Lower lobe of right lung (tissue), 2 donors: ENCODE measurements around the gene CALN1. TPM values are rescaled to one million over a fixed set of nuclear protein-coding genes. Genes with fewer than 3 reads are reported as not detected.
"Not testable (repeated sequence)": the region's sequence is repeated elsewhere in the genome, so short reads cannot be mapped to it uniquely, and the experiment has no call there.

ENCODE experiments used
- ATAC-seq, 2 donors: fragments of 200-7000 bp; cut with Tn5 transposase; one replicate each; pipeline ENCODE4 v1.9.1; 2020 to 2022; ENCODE audit warnings: mild to moderate bottlenecking in 2 of 2, moderate library complexity in 2 of 2
- DNase-seq: peaks from one replicate; pipeline ENCODE4 v3.0.0-alpha.2; 2020
- H3K27ac ChIP-seq: fragments of 200-600 bp; one replicate; pipeline ENCODE4 v1.8.0; 2022
- H3K27me3 ChIP-seq: fragments of 200-600 bp; one replicate; pipeline ENCODE4 v1.8.0; 2022; ENCODE audit warnings: low read depth
- H3K36me3 ChIP-seq: fragments of 200-600 bp; one replicate; pipeline ENCODE4 v1.8.0; 2022; ENCODE audit warnings: mild to moderate bottlenecking
- H3K4me1 ChIP-seq: fragments of 200-600 bp; one replicate; pipeline ENCODE4 v1.8.0; 2022
- H3K4me3 ChIP-seq: fragments of 200-600 bp; one replicate; pipeline ENCODE4 v1.8.0; 2022; ENCODE audit warnings: mild to moderate bottlenecking
- H3K9me3 ChIP-seq: fragments of 200-600 bp; one replicate; pipeline ENCODE4 v1.8.0; 2022
- CTCF ChIP-seq: fragments of 200-600 bp; IDR thresholded peaks from one replicate; pipeline ENCODE4 v1.8.0; 2022; ENCODE audit warnings: antibody characterized with exemption, mild to moderate bottlenecking
- intact Hi-C: fragments of 100-400 bp; cut with DNase I; formaldehyde crosslinking; loops from one replicate; pipeline ENCODE4 v1.11.0; 2022
- total RNA-seq: library from RNA; stranded (reverse); fragmentation: NEBNext Ultra II Directional; extraction: Animal tissue kit (Norgen Biotek cat#: 25700); gene quantifications from one replicate; pipeline ENCODE4 v1.2.1, GENCODE V29; 2021
- donor health status: DM: no; HTN: yes; CAD: no; lungs with severe emphysema.

Gene CALN1
- total RNA-seq, 1 donor from 2014 or later: not detected

- no peak overlapping the region for H3K27ac ChIP-seq
- H3K4me3 ChIP-seq: no peak overlapping the region
- H3K36me3 ChIP-seq: no peaks in the 10 kb centered on the region
- no peaks in the 10 kb centered on the region for H3K4me1 ChIP-seq
- ATAC-seq (no peak), DNase-seq (no peak)
- no peaks in the 10 kb centered on the region for H3K27me3 ChIP-seq
- intact Hi-C loops: no loop called here
- no peak for TF ChIP-seq CTCF
- H3K9me3 ChIP-seq: no peaks in the 10 kb centered on the region
Observed at GRCh38 chr7:71961283-71961682, 450.9 kb downstream of the CALN1 start.

GRCh38 chr7:71942115-71942514 is 470.0 kb downstream of the CALN1 start:
- Histone ChIP-seq H3K27ac (no peak overlapping the region), H3K27me3 (no peaks in the 10 kb centered on the region), H3K4me3 (no peak overlapping the region), H3K9me3 (no peaks in the 10 kb centered on the region), H3K4me1 (no peaks in the 10 kb centered on the region), H3K36me3 (no peaks in the 10 kb centered on the region)
- DNase-seq (no peak), ATAC-seq (no peak)
- TF ChIP-seq CTCF: no peak
- intact Hi-C loops: no loop called here

GRCh38 chr7:71937840-71938371 is 474.2 kb downstream of the CALN1 start:
- H3K27me3 ChIP-seq: no peaks in the 10 kb centered on the region
- no peak for TF ChIP-seq CTCF
- no peak for ATAC-seq
- no peak for DNase-seq
- no peaks in the 10 kb centered on the region for H3K4me1 ChIP-seq
- H3K9me3 ChIP-seq: no peaks in the 10 kb centered on the region
- no peak overlapping the region for H3K4me3 ChIP-seq
- no peaks in the 10 kb centered on the region for H3K36me3 ChIP-seq
- no peak overlapping the region for H3K27ac ChIP-seq
- intact Hi-C loops: no loop called here

- H3K4me1 ChIP-seq: no peaks in the 10 kb centered on the region
- no peak overlapping the region for H3K27ac ChIP-seq
- no peak for TF ChIP-seq CTCF
- no peaks in the 10 kb centered on the region for H3K27me3 ChIP-seq
- no peaks in the 10 kb centered on the region for H3K9me3 ChIP-seq
- H3K36me3 ChIP-seq: no peaks in the 10 kb centered on the region
- H3K4me3 ChIP-seq: no peak overlapping the region
- intact Hi-C loops: no loop called here
- no peak for DNase-seq
- no peak for ATAC-seq
Observed at GRCh38 chr7:71935674-71936073, 476.5 kb downstream of the CALN1 start.

GRCh38 chr7:71933426-71933825 is 478.7 kb downstream of the CALN1 start:
- H3K36me3 ChIP-seq: no peaks in the 10 kb centered on the region
- no peak overlapping the region for H3K4me3 ChIP-seq
- H3K4me1 ChIP-seq: no peaks in the 10 kb centered on the region
- H3K27ac ChIP-seq: no peak overlapping the region
- H3K9me3 ChIP-seq: no peaks in the 10 kb centered on the region
- intact Hi-C loops: no loop called here
- TF ChIP-seq CTCF: no peak
- DNase-seq (no peak), ATAC-seq (no peak)
- H3K27me3 ChIP-seq: no peaks in the 10 kb centered on the region

GRCh38 chr7:71925663-71926062 is 486.5 kb downstream of the CALN1 start:
- Histone ChIP-seq H3K27me3 (no peaks in the 10 kb centered on the region), H3K36me3 (no peaks in the 10 kb centered on the region), H3K4me1 (no peaks in the 10 kb centered on the region), H3K27ac (no peak overlapping the region), H3K9me3 (peaks cover 11% of the 10 kb centered on the region), H3K4me3 (no peak overlapping the region)
- no peak for ATAC-seq
- TF ChIP-seq CTCF: no peak
- DNase-seq: no peak
- intact Hi-C loops: no loop called here

GRCh38 chr7:71914204-71914603 is 497.9 kb downstream of the CALN1 start:
- H3K27ac ChIP-seq, H3K4me1 ChIP-seq, intact Hi-C loops, H3K36me3 ChIP-seq, H3K27me3 ChIP-seq, ATAC-seq, DNase-seq, H3K4me3 ChIP-seq, H3K9me3 ChIP-seq: not testable (repeated sequence)
